ENCODE measurements around the gene TULP3.
"Not testable (repeated sequence)": the region's sequence is repeated elsewhere in the genome, so short reads cannot be mapped to it uniquely, and the experiment has no call there.

Gene TULP3, protein sequence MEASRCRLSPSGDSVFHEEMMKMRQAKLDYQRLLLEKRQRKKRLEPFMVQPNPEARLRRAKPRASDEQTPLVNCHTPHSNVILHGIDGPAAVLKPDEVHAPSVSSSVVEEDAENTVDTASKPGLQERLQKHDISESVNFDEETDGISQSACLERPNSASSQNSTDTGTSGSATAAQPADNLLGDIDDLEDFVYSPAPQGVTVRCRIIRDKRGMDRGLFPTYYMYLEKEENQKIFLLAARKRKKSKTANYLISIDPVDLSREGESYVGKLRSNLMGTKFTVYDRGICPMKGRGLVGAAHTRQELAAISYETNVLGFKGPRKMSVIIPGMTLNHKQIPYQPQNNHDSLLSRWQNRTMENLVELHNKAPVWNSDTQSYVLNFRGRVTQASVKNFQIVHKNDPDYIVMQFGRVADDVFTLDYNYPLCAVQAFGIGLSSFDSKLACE

DNA sequence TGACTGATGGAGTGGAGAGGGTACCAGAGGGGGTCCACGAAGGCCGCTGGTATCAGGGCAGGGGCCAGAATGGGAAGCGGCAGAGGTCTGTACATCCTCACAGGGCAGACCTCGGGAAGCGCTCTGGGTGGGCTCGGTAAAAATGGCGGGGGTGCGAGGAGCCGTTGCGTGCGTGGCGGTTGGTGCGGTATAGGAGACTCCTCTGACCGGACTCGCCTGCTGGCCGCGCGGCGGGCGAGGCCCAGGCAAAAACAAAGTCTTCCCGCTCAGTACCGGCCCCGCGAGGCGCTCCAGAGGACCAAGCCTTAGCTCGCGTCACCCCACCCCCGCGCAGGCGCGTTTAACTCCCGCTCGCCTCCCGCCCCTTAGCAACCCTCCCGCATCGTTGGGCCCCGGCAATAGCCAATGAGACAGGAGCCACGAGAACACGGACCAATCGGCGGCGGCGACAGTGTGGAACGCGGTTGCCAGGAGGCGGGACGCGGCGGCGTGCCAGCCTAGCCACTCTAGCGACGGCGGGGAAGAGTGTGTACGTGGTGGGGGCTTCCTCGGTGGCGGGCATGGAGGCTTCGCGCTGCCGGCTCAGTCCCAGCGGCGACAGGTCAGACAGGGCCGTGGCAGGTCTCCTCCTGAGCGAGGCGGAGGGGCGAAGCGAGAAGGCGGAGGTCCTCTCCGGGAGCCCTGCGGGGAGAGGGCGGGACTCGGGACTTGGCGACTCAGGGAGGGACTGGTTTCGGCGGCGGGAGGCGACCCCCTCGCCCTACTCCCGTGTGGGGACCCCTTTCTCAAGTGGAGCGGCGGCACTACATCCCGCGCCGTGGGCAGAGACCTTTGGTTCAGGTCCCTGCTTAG is at the start of gene TULP3:
Gene TULP3 (plus strand): TSS at position 504 of the 852 bp plus-strand sequence. CDS start 57 bp downstream, at position 561.
- peak within 1 kb of the TSS; percentile 81 for H3K4me3 ChIP-seq (ENCODE audit: low read depth, low read length)
- peak; percentile 90 for DNase-seq (ENCODE audit: low read depth)

DNA sequence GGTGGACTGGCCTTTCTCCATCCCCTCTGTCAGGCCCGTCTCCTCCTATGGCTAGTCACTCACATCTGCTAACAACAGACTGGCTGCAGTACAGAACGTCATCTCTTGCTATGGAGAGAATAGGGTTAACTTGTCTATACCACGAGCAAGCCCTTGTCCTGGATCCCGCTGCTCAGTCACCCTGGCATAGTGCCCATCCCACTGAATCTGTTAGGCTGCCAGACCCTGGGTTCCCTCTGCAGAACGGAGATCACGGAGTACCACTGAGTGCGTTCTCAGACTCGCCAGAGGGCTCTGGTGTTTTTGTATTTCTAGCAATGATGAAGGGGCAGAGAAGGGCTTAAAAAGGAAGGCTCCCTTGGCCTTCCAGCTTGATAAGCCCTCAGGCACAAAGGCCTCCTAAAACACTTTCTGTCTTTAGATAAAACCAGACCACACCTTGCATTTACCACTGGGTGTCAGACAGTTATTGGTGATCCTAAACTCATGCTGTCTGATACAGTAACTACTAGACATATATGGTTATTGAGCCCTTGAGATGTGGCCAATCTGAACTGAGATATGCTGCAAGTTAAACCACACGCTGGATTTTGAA is 49.5 kb upstream of the TULP3 start:
- H3K4me3 ChIP-seq (ENCODE audit: low read depth, low read length): no peak overlapping the region
- DNase-seq (ENCODE audit: low read depth): no peak

DNA sequence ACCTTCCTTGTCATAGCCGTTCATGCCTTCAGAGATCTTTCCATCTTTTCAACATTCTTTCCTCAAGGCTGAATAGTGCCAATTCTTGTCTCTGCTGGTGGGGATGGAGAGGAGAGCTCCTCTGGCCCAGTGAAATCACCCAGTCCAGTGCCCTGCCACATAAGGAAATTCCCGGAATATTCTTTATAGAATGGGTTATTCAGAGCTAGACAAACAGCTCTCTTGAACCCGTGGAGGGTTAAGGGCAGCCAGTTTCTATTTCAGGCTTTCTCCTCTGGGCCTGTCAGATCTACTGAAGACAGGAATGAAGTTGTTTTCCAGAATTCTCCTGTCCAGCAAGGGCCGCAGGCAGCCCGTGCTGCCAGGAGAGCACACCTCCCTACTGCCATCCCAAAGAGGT is 47.7 kb upstream of the TULP3 start:
- no peak overlapping the region for H3K4me3 ChIP-seq (ENCODE audit: low read depth, low read length)
- no peak for DNase-seq (ENCODE audit: low read depth)

DNA sequence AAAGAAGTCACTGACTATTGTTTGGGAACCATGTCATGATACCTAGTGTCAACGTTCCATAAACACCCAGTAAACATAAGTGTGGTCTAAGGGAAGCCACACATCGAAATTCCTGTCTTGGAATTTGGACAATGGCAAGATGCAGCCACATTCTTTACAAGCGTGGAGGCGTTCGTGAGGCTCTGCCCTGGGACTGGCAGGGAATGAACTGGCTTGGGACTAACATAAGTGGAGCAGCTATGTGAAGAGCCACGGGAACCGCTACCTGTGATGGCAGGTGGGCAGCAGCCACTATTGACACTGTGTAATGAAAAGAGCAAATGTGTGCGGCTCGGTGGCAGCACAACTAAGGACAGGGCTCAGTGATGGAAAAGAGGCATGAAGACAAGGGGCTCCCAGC is 45.9 kb upstream of the TULP3 start:
- DNase-seq (ENCODE audit: low read depth): no peak

DNA sequence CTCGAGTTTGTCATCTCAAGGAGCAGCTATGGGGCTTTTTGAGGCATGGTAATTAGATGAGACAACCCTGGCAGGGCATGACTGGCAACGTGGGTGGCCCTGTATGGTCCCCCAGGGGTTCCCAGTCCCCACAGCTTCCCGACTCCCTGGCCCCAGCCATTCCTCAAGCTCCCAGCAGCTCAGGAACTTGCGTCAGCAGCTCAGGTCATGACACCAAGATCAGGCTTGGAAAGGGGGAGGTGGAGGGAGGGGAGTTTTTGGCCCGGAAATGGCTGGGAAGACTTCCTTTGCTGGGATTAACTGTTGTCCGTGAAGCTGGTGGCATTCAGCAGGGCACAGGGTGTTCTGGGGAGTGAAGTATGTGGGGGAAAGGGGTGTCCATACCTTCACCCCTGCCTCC is 45.4 kb upstream of the TULP3 start:
- H3K4me3 ChIP-seq (ENCODE audit: low read depth, low read length): no peak overlapping the region
- peak; percentile 72 for DNase-seq (ENCODE audit: low read depth)

More for the DNA sequence above, 45.9 kb upstream of the TULP3 start:
- H3K4me3 ChIP-seq (ENCODE audit: low read depth, low read length): no peak overlapping the region

DNA sequence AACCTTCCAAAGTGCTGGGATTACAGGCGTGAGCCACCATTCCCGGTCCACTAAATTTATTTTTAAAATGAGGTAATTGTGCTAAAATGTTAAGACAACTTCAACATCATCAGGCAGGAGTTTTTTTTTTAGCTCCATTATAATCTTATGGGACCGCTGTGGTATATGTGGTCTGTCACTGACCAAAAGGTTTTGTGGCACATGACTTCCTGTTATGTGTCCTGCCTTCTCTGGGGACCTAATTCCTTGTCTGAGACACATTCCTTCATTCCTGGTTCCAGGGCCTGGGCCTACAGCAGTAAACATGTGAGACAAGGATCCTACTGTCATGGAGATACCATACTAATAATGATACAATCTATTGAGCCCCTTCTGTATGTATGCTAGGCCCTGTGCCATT is 38.8 kb upstream of the TULP3 start:
- DNase-seq (ENCODE audit: low read depth): no peak
- H3K4me3 ChIP-seq (ENCODE audit: low read depth, low read length): no peak overlapping the region

DNA sequence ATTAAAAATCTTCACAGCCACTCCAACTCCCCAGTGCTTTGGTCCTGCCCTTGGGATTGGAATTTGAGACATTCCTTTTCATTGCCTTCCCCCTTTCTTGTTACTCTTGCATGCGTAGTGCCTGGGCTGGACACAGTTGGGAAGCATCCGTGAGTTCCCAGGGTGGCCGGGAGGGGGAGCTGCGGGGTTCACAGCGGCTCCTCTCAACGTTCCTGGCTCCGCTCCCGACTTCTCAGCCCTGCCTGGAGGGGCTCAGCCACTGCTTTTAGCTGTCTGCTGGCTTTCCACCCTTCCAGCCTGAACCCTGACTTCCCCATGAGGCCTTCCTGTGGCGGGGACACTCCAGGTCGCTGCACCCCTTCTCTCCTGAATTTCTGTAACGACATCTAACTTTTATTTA is 37.1 kb upstream of the TULP3 start:
- no peak for DNase-seq (ENCODE audit: low read depth)
- H3K4me3 ChIP-seq (ENCODE audit: low read depth, low read length): no peak overlapping the region

DNA sequence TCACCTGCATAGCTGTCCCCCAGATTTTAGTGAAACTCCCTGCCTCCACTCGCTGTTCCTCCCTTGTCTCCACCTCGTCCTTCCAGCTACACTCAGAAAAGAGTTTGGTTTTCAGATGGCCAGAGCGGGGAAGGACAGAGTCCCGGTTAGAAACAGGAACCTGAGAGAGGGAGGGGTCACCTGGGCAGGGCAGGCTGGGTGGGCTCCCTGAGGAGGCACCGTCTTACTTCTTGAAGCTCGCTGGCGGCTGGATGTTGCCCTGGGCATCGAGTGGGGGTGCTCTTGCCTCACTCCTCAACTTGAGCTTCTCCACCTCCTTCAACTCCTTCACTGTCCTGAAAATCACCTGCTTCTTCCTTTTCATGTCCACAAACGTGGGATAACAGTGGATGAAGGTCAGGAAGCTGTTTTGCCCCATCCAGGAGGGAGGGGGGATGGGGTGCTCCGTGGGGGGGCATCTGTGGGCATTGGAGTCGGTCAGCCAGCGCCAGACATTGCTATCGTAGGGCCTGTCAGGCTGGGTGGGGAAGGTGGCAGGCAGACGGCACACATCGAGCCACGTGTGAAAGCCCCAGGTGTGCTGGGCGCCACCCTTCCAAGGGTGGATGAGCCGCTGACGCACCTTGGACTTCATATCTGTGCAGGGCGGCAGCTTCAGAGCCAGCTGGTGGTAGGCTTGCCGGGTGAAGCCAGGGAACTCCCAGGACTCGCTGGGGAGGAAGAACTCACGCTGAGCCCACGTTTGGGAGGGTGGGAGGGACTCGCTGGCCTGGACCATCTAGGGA is 35.8 kb upstream of the TULP3 start:
- DNase-seq (ENCODE audit: low read depth): no peak
- no peak overlapping the region for H3K4me3 ChIP-seq (ENCODE audit: low read depth, low read length)

DNA sequence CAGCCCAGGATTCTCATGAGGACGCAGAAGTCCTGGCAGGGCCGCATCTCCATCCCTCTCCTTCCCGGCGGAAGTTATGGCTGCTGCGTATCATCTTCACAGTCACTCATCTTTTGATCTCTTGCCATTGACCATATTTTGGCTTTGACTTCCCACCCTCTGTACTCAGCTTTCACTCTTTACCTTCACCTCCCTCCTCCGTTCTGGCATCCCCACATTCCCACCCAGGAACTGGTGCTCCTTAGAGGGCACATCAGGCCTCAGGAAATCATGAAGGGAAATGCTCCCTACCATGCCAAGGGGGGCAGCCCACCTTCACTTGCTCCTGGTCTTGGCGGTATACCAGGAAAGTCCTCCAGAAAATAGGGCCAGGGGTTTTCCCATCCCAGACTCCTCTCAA is 35.1 kb upstream of the TULP3 start:
- no peak for DNase-seq (ENCODE audit: low read depth)
- H3K4me3 ChIP-seq (ENCODE audit: low read depth, low read length): no peak overlapping the region

DNA sequence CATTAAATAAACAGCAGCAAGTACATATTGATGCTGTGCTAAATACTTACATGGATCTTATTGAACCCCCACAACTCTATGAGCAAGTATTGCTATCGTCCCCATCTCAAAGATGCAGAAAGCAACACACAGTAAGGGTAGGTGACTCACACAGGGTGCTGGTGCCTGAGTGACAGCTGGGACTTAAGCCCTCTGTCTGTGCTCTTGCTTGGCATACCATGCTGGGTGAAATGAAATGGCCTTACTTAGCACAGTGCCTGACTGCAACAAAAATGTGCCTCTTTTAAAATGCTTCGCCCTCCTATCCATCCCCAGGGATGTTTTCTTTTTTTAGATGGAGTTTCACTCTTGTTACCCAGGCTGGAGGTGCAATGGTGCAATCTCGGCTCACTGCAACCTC is 34.6 kb upstream of the TULP3 start:
- H3K4me3 ChIP-seq (ENCODE audit: low read depth, low read length): no peak overlapping the region
- DNase-seq (ENCODE audit: low read depth): no peak

DNA sequence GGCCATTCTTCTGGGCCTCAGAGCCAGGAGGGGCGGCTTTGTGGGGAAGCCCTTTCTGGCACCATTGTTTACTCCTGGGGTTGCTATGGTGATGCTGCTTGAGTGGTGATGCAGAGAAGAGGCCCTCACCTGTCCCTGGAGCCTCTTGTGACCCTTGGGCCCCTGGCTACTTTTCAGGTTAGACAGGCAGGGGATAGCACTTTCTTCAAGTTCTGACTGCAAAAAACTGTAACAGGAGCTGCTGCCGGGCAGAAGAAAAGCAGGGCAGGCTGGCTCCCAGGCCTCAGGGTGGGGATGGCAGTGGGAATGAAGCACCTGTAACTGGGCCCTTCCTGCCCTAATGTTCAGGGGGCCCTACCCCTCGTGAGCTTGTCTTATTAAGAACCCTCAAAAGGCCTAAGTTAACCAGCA is 33.7 kb upstream of the TULP3 start, which contains the start of gene TEX52:
Gene TEX52 (minus strand): TSS at position 19 of the 411 bp plus-strand sequence. CDS start 13 bp downstream, at position 6.
- no peak within 1 kb of the TSS for H3K4me3 ChIP-seq (ENCODE audit: low read depth, low read length)
- no peak for DNase-seq (ENCODE audit: low read depth)

DNA sequence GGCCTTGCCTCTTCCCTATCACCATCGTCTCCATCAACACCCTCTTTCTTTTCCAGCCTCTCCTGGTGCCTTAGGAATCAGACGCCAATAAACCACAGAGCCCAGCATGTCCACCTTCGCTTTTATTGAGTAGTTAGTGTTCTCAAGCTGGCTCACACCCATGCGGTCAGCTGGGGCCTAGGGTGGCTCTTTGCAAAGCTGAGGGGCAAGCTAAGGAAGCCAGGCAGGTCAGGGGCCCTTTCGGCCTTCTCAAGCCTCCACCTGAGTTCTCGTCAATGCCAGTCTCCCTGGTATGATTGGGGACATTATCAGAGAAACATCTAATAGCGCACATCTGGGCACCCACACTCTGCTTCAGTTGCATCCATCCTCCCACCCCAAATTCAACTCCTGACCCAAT is 33.1 kb upstream of the TULP3 start:
- DNase-seq (ENCODE audit: low read depth): no peak
- no peak overlapping the region for H3K4me3 ChIP-seq (ENCODE audit: low read depth, low read length)

DNA sequence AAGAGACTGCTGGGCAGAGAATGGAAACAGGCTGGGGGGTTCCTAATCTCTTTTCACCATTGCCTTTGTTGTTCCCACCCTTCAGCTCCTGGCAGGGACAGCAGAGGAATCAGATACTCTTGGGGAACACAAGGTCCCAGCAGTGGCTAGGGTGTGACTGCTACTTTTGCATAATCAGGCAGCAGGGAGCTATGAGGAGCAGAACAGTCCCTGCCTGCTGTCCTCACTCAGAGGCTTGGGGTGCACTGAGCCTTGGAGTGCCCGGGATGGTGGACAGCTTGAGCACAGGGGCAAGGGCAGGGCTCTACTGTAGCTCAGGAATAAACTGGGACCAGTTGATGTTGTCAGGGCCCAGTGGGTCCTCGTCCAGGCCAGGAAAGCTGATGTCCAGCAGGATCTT is 32.4 kb upstream of the TULP3 start:
- no peak overlapping the region for H3K4me3 ChIP-seq (ENCODE audit: low read depth, low read length)

DNA sequence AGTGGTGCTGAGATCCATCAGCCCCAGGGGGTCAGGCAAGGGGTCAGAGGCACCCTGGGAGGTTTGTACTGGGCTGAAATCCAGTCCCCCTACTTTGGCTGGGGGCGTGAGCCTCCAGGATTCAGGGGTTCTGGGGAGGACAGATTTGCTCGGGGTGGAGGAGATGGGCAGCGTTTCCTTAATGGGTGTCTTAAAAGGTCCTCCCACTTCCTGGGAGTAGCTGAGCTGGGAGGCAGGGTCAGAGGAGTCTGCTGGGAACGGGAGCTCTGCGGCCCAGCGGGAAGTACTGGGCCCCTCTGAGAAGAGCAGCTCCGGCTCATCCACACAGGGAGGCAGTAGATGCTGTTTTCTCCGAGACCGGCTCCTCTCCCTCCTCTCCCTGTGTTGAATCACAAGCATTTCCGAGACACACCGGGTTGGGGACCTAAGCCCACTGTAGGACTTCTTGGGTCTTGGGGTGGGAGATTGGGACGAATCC is 31.7 kb upstream of the TULP3 start:
- H3K4me3 ChIP-seq (ENCODE audit: low read depth, low read length): no peak overlapping the region
- no peak for DNase-seq (ENCODE audit: low read depth)

More for the DNA sequence above, 32.4 kb upstream of the TULP3 start:
- DNase-seq (ENCODE audit: low read depth): no peak

DNA sequence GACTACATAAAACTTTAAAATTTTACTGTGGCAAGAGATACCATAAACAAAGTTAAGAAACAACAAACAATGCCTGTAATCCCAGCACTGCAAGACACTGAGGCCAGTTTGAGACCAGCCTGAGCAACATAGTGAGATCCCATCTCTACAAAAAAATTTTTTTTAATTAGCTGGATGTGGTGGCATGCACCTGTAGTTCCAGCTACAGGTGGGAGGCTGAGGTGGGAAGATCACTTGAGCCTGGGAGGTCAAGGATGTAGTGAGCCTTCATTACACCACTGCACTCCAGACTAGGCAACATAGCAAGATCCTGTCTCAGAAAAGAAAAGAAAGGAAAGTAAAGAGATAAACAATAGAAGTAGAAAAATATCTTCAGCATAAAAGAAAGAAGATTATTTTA is 30.5 kb upstream of the TULP3 start:
- DNase-seq (ENCODE audit: low read depth): no peak
- no peak overlapping the region for H3K4me3 ChIP-seq (ENCODE audit: low read depth, low read length)

DNA sequence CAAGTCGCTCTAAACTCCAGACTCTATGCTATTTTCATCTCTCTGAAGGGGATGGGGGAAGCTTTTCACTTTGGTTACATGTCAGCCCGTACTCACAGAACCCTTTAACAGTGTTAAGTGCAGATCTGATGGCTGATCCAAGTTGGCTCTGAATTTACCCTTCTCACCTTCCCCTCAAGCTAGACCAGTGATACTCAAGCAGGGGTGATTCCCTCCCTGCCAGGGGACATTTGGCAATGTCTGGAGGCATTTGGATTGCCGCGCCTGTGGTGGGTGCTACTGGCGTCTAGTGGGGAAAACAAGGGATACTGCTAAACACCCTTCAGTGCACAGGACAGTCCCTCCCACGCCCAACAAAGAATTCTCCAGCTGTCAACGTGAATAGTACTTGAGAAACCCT is 27.8 kb upstream of the TULP3 start:
- DNase-seq (ENCODE audit: low read depth): no peak
- no peak overlapping the region for H3K4me3 ChIP-seq (ENCODE audit: low read depth, low read length)

DNA sequence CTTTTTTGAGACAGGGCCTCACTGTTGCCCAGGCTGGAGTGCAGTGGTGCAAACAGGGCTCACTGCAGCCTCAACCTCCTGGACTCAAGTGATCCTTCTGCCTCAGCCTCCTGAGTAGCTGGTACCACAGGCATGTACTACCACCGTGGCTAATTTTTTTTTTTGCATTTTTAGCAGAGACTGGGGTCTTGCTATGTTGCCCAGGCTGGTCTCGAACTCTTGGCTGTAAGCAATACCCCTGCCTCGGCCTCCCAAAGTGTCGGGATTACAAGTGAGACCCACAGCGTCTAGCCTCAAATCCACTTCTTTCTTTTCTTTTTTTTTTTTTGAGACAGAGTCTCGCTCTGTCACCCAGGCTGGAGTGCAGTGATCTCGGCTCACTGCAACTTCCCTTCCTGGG is 27.3 kb upstream of the TULP3 start:
- H3K4me3 ChIP-seq (ENCODE audit: low read depth, low read length); DNase-seq (ENCODE audit: low read depth): not testable (repeated sequence)

DNA sequence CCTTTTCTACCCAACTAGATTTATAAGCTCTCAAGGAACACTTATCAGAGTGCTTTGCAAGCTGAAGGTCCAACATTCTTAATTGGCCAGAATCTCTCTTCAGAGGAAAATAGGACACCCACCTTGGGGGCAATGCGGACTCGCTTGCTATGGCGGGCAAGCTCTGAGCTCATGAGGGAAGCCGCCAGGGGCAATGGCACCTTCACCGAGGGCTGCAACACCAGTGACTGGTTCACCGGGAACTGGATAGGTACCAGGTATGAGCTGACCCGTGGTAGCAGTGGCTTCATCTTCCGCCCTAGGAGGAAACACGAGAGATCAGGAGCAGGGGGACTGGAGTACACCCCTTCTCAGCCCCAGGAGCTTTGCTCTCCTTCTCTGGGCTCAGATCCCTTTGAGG is 26.5 kb upstream of the TULP3 start:
- DNase-seq (ENCODE audit: low read depth): no peak
- H3K4me3 ChIP-seq (ENCODE audit: low read depth, low read length): no peak overlapping the region

DNA sequence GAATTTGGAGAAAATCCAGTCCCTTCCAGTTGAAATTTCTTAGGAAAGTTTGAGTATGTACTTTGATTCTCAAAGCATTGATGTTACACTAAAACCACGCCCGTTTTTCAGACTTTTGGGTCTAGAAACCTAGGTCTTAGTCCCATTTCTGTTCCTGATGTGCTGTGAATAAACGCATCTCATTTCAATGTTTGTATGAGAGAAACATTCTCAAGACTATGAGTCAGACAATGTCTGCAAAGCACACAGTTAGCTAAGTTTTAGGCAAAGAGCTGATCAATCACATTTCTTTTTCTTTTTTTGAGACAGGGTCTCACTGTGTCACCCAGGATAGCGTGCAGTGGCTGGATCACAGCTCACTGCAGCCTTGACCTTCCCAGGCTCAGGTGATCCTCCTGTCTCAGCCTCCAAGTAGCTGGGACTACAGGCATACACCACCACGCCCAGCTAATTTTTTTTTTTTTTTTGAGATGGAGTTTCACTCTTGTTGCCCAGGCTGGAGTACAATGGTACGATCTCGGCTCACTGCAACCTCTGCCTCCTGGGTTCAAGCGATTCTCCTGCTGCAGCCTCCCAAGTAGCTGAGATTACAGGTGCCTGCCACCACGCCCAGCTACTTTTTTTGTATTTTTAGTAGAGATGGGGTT is 21.6 kb upstream of the TULP3 start:
- not testable (repeated sequence) for DNase-seq (ENCODE audit: low read depth); H3K4me3 ChIP-seq (ENCODE audit: low read depth, low read length)
